Mesendoderm (in vitro differentiated cells): ENCODE measurements around the gene SLC27A3.

Source experiments
- DNase-seq: peaks from one replicate; pipeline ENCODE4 v3.0.0; 2013
- H2AK5ac ChIP-seq: 2 replicates; pipeline ENCODE4 v1.6.1; 2013; ENCODE audit warnings: low read length, inconsistent platforms
- H2BK120ac ChIP-seq: 2 replicates; pipeline ENCODE4 v1.6.1; 2013; ENCODE audit warnings: low read depth, mild to moderate bottlenecking, low read length, moderate library complexity, mixed read lengths
- H2BK15ac ChIP-seq: replicated peaks from 2 replicates; pipeline ENCODE4 v1.6.1; 2013; ENCODE audit warnings: low read depth, mild to moderate bottlenecking, moderate library complexity
- H2BK5ac ChIP-seq: 2 replicates; pipeline ENCODE4 v1.6.1; 2013; ENCODE audit warnings: low read length, inconsistent platforms
- H3K18ac ChIP-seq: 2 replicates; pipeline ENCODE4 v1.6.1; 2013; ENCODE audit warnings: mild to moderate bottlenecking, low read length, mixed read lengths
- H3K23ac ChIP-seq: one replicate; pipeline ENCODE4 v1.6.1; 2013; ENCODE audit warnings: low read length
- H3K27ac ChIP-seq: 2 replicates; pipeline ENCODE4 v1.5.1; 2013; ENCODE audit warnings: low read depth, mild to moderate bottlenecking, inconsistent platforms, low read length, moderate library complexity
- H3K27me3 ChIP-seq: 2 replicates; pipeline ENCODE4 v1.6.1; 2013; ENCODE audit warnings: low read length, control low read depth, mild to moderate bottlenecking, inconsistent platforms; ENCODE audit not compliant: insufficient read depth, poor library complexity
- H3K36me3 ChIP-seq: 2 replicates; pipeline ENCODE4 v1.6.1; 2013; ENCODE audit warnings: low read length, inconsistent platforms; ENCODE audit not compliant: control insufficient read depth, insufficient read depth
- H3K4ac ChIP-seq: one replicate; pipeline ENCODE4 v1.6.1; 2013; ENCODE audit warnings: low read depth, mild to moderate bottlenecking, low read length, moderate library complexity
- H3K4me1 ChIP-seq: 2 replicates; pipeline ENCODE4 v1.6.1; 2013; ENCODE audit warnings: low read depth, low read length, inconsistent platforms; ENCODE audit not compliant: control insufficient read depth
- H3K4me2 ChIP-seq: 2 replicates; pipeline ENCODE4 v1.6.1; 2013; ENCODE audit warnings: low read length
- H3K4me3 ChIP-seq: 2 replicates; pipeline ENCODE4 v1.5.1; 2013; ENCODE audit warnings: mild to moderate bottlenecking, low read length
- H3K56ac ChIP-seq: one replicate; pipeline ENCODE4 v1.6.1; 2013; ENCODE audit warnings: low read length
- H3K79me1 ChIP-seq: 2 replicates; pipeline ENCODE4 v1.6.1; 2013; ENCODE audit warnings: low read length, inconsistent platforms
- H3K79me2 ChIP-seq: 2 replicates; pipeline ENCODE4 v1.6.1; 2013; ENCODE audit warnings: mild to moderate bottlenecking, low read length; ENCODE audit not compliant: control insufficient read depth, insufficient read depth
- H3K9ac ChIP-seq: 2 replicates; pipeline ENCODE4 v1.6.1; 2013; ENCODE audit warnings: low read length, inconsistent platforms
- H4K5ac ChIP-seq: one replicate; pipeline ENCODE4 v1.6.1; 2013; ENCODE audit warnings: low read length
- H4K8ac ChIP-seq: one replicate; pipeline ENCODE4 v1.6.1; 2013; ENCODE audit warnings: low read depth, mild to moderate bottlenecking, control low read depth, low read length, moderate library complexity
- WGBS: extraction: QIAGEN DNeasy Blood & Tissue Kit; methylation state at CpG from one replicate; pipeline ENCODE4 v1.1.7; 2013; ENCODE audit warnings: low lambda C conversion rate, missing lambda C conversion rate; ENCODE audit not compliant: insufficient coverage; ENCODE audit errors: extremely low coverage; 5-methylcytosine and 5-hydroxymethylcytosine counted together

SLC27A3 gene

GRCh38 chr1:153776352-153776751, 1.1 kb downstream of the SLC27A3 start:
- H3K36me3 ChIP-seq, result peaks cover 6% of the 10 kb centered on the region
- no CpG with 5 or more reads among the region's 10 CpGs for WGBS
- no peak overlapping the region for H2BK15ac ChIP-seq
- H4K8ac ChIP-seq, result no peak overlapping the region
- no peak overlapping the region for H2BK5ac ChIP-seq
- H3K79me1 ChIP-seq, result peaks cover 9% of the 10 kb centered on the region
- DNase-seq, result no peak
- H2BK120ac ChIP-seq, result no peak overlapping the region
- no peak overlapping the region for H4K5ac ChIP-seq
- no peak overlapping the region for H3K27ac ChIP-seq
- H3K79me2 ChIP-seq, result no peaks in the 10 kb centered on the region
- H3K4ac ChIP-seq, result no peak overlapping the region
- H3K27me3 ChIP-seq, result no peaks in the 10 kb centered on the region
- H2AK5ac ChIP-seq, result peak overlapping the region; percentile 25
- peak overlapping the region; percentile 74 for H3K56ac ChIP-seq
- no peak overlapping the region for H3K18ac ChIP-seq
- peak overlapping the region; percentile 21 for H3K4me2 ChIP-seq
- H3K4me3 ChIP-seq, result peak overlapping the region; percentile 13
- peaks cover 6% of the 10 kb centered on the region for H3K4me1 ChIP-seq
- H3K23ac ChIP-seq, result no peak overlapping the region
- H3K9ac ChIP-seq, result peak overlapping the region; percentile 44

DNA sequence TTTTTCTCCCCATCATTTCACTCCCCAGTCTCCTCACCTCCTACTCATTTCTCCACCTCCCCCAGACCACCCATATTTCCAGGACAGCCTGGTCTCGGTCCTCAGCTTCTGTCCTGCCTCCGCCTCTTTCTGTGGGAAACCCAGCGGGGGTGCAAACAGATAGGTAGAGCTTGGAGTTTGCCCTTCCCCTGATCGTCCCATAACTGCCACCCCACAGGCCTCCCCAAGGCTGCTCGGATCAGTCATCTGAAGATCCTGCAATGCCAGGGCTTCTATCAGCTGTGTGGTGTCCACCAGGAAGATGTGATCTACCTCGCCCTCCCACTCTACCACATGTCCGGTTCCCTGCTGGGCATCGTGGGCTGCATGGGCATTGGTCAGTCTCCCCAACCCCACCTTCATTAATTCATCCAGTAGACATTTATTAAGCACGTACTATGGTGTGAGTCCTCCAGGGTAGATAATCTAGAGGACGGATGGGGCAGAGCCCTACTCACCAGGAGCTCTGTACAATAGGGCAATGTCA, 1.7 kb downstream of the SLC27A3 start:
- H3K27ac ChIP-seq, result no peak overlapping the region
- no peaks in the 10 kb centered on the region for H3K79me2 ChIP-seq
- no peak overlapping the region for H3K23ac ChIP-seq
- H3K27me3 ChIP-seq, result no peaks in the 10 kb centered on the region
- no peak overlapping the region for H3K4ac ChIP-seq
- H4K5ac ChIP-seq, result no peak overlapping the region
- H3K18ac ChIP-seq, result no peak overlapping the region
- no CpG with 5 or more reads among the region's 10 CpGs for WGBS
- H3K9ac ChIP-seq, result peak overlapping the region; percentile 44
- peaks cover 6% of the 10 kb centered on the region for H3K4me1 ChIP-seq
- H3K56ac ChIP-seq, result peak overlapping the region; percentile 74
- no peak for DNase-seq
- no peak overlapping the region for H4K8ac ChIP-seq
- no peak overlapping the region for H2BK120ac ChIP-seq
- H3K4me2 ChIP-seq, result no peak overlapping the region
- H2AK5ac ChIP-seq, result no peak overlapping the region
- H3K79me1 ChIP-seq, result peaks cover 9% of the 10 kb centered on the region
- H3K4me3 ChIP-seq, result no peak overlapping the region
- H2BK15ac ChIP-seq, result no peak overlapping the region
- H3K36me3 ChIP-seq, result peaks cover 6% of the 10 kb centered on the region
- no peak overlapping the region for H2BK5ac ChIP-seq

- peaks cover 9% of the 10 kb centered on the region for H3K79me1 ChIP-seq
- H3K4me1 ChIP-seq, result peaks cover 6% of the 10 kb centered on the region
- H3K18ac ChIP-seq, result no peak overlapping the region
- H2AK5ac ChIP-seq, result no peak overlapping the region
- H3K23ac ChIP-seq, result no peak overlapping the region
- H2BK5ac ChIP-seq, result no peak overlapping the region
- H3K36me3 ChIP-seq, result peaks cover under 1% of the 10 kb centered on the region
- no peak overlapping the region for H2BK120ac ChIP-seq
- H4K8ac ChIP-seq, result no peak overlapping the region
- no peak overlapping the region for H2BK15ac ChIP-seq
- H3K4ac ChIP-seq, result no peak overlapping the region
- no peaks in the 10 kb centered on the region for H3K79me2 ChIP-seq
- DNase-seq, result no peak
- no peak overlapping the region for H4K5ac ChIP-seq
- no peaks in the 10 kb centered on the region for H3K27me3 ChIP-seq
- H3K4me3 ChIP-seq, result no peak overlapping the region
- H3K4me2 ChIP-seq, result no peak overlapping the region
- no peak overlapping the region for H3K9ac ChIP-seq
- no peak overlapping the region for H3K56ac ChIP-seq
- WGBS, result no CpG with 5 or more reads among the region's 7 CpGs
- no peak overlapping the region for H3K27ac ChIP-seq
Measured at GRCh38 chr1:153777648-153778047, 2.4 kb downstream of the SLC27A3 start.

DNA sequence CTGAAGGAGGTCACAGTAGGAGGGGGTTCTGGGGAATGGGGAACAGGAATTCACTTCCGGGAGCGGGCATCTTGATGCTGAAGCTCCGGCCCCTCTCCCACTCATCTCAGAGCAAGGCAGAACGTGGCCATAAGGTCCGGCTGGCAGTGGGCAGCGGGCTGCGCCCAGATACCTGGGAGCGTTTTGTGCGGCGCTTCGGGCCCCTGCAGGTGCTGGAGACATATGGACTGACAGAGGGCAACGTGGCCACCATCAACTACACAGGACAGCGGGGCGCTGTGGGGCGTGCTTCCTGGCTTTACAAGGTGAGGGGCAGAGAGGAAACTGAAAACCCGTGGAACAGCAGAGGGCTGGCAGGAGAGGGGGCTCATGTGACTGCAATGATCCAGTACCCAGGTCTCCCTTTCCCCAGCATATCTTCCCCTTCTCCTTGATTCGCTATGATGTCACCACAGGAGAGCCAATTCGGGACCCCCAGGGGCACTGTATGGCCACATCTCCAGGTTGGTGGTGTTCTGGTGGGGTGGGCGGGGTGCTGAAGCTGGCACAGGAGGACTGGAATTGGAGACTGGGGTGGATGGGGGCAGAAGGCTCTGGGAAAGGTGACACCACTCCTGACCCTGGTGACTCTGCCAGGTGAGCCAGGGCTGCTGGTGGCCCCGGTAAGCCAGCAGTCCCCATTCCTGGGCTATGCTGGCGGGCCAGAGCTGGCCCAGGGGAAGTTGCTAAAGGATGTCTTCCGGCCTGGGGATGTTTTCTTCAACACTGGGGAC, 3.0 kb downstream of the SLC27A3 start:
- no peak overlapping the region for H2AK5ac ChIP-seq
- no peak overlapping the region for H2BK120ac ChIP-seq
- no peak overlapping the region for H3K4me3 ChIP-seq
- H3K79me2 ChIP-seq, result no peaks in the 10 kb centered on the region
- no peaks in the 10 kb centered on the region for H3K27me3 ChIP-seq
- no peak overlapping the region for H3K9ac ChIP-seq
- H3K18ac ChIP-seq, result no peak overlapping the region
- H3K56ac ChIP-seq, result no peak overlapping the region
- no peak overlapping the region for H4K5ac ChIP-seq
- H3K27ac ChIP-seq, result no peak overlapping the region
- H3K23ac ChIP-seq, result no peak overlapping the region
- no peak overlapping the region for H4K8ac ChIP-seq
- peaks cover 9% of the 10 kb centered on the region for H3K79me1 ChIP-seq
- H3K4me1 ChIP-seq, result peaks cover 6% of the 10 kb centered on the region
- WGBS, result no CpG with 5 or more reads among the region's 22 CpGs
- no peak overlapping the region for H3K4me2 ChIP-seq
- no peaks in the 10 kb centered on the region for H3K36me3 ChIP-seq
- H2BK15ac ChIP-seq, result no peak overlapping the region
- DNase-seq, result no peak
- H2BK5ac ChIP-seq, result no peak overlapping the region
- H3K4ac ChIP-seq, result no peak overlapping the region

DNA sequence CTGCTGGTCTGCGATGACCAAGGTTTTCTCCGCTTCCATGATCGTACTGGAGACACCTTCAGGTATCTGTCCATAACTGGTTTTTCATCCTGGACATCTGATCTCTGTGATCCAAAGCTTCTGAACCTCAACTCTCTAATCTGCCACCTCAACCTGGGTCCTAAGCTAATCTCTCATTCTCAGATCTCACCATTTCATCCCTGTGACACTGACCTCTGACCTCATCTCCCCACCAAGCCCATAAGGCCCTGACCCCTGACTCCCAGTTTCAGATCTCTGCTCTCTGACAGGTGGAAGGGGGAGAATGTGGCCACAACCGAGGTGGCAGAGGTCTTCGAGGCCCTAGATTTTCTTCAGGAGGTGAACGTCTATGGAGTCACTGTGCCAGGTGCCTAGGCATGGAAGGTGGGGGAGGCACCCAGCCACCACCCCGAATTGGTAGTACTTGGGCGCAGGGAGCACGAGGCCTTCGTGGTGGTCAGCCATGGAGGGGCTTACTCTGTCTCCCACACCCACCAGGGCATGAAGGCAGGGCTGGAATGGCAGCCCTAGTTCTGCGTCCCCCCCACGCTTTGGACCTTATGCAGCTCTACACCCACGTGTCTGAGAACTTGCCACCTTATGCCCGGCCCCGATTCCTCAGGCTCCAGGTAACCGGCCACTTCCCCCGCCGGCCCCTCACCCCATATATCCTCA, 3.8 kb downstream of the SLC27A3 start:
- peaks cover 6% of the 10 kb centered on the region for H3K4me1 ChIP-seq
- no peaks in the 10 kb centered on the region for H3K27me3 ChIP-seq
- H2BK15ac ChIP-seq, result no peak overlapping the region
- H3K4ac ChIP-seq, result no peak overlapping the region
- peaks cover 9% of the 10 kb centered on the region for H3K79me1 ChIP-seq
- H3K23ac ChIP-seq, result no peak overlapping the region
- no peak overlapping the region for H4K8ac ChIP-seq
- no peak overlapping the region for H2BK120ac ChIP-seq
- no CpG with 5 or more reads among the region's 18 CpGs for WGBS
- no peak overlapping the region for H4K5ac ChIP-seq
- no peaks in the 10 kb centered on the region for H3K36me3 ChIP-seq
- H3K56ac ChIP-seq, result no peak overlapping the region
- no peak overlapping the region for H3K4me3 ChIP-seq
- no peak overlapping the region for H2BK5ac ChIP-seq
- no peak for DNase-seq
- no peaks in the 10 kb centered on the region for H3K79me2 ChIP-seq
- H2AK5ac ChIP-seq, result no peak overlapping the region
- H3K27ac ChIP-seq, result no peak overlapping the region
- H3K9ac ChIP-seq, result no peak overlapping the region
- no peak overlapping the region for H3K18ac ChIP-seq
- no peak overlapping the region for H3K4me2 ChIP-seq
